Heart right ventricle (tissue), 16 donors: ENCODE measurements around the gene HOXD11. TPM values are rescaled to one million over a fixed set of nuclear protein-coding genes. Genes with fewer than 3 reads are reported as not detected.

Experiments
- ATAC-seq, 8 donors: fragments of 200-7000 bp; cut with Tn5 transposase; one replicate each; pipeline ENCODE4 v1.9.1; 2020; ENCODE audit warnings: mild to moderate bottlenecking in 8 of 8, moderate library complexity in 8 of 8, moderate number of reproducible peaks in 1 of 8
- DNase-seq, 2 donors: peaks; one replicate each; pipeline ENCODE4 v3.0.0-alpha.2; 2020
- H3K27ac ChIP-seq, 10 donors: fragments of 200-600 bp; sonication (generic) in 2 of 10; one replicate each; pipeline versions ENCODE4 v1.5.0 to v1.8.0; 2020 to 2022; ENCODE audit warnings: mild to moderate bottlenecking in 3 of 10
- H3K27me3 ChIP-seq, 7 donors: fragments of 200-600 bp; one replicate each; pipeline ENCODE4 v1.8.0; 2021 to 2022; ENCODE audit warnings: mild to moderate bottlenecking in 2 of 7
- H3K36me3 ChIP-seq, 9 donors: fragments of 200-600 bp; sonication (generic) in 1 of 9; one replicate each; pipeline versions ENCODE4 v1.5.0 to v1.8.0; 2020 to 2022; ENCODE audit warnings: mild to moderate bottlenecking in 2 of 9
- H3K4me1 ChIP-seq, 9 donors: fragments of 200-600 bp; sonication (generic) in 1 of 9; one replicate each; pipeline versions ENCODE4 v1.5.0 to v1.8.0; 2020 to 2022; ENCODE audit warnings: mild to moderate bottlenecking in 4 of 9
- H3K4me3 ChIP-seq, 10 donors: fragments of 200-600 bp; sonication (generic) in 2 of 10; one replicate each; pipeline versions ENCODE4 v1.5.0 to v1.8.0; 2020 to 2022; ENCODE audit warnings: mild to moderate bottlenecking in 7 of 10, moderate library complexity in 2 of 10
- H3K9me3 ChIP-seq, 11 donors: fragments of 200-600 bp in 10 of 11; sonication (generic) in 2 of 11; one replicate each; pipeline versions ENCODE4 v1.5.0 to v1.8.0; 2013 to 2022; ENCODE audit warnings: mild to moderate bottlenecking in 2 of 11, control low read depth in 1 of 11, moderate library complexity in 1 of 11
- CTCF ChIP-seq, 9 donors: fragments of 200-600 bp; sonication (generic) in 2 of 9; IDR thresholded peaks; one replicate each; pipeline versions ENCODE4 v1.5.0 to v1.8.0; 2021 to 2022; ENCODE audit warnings: antibody characterized with exemption in 9 of 9, mild to moderate bottlenecking in 5 of 9, moderate library complexity in 1 of 9
- whole genome bisulfite sequencing, 2 donors: extraction: QIAGEN DNeasy Blood & Tissue Kit; methylation state at CpG; one replicate each; pipeline ENCODE4 v1.1.7; 2013; ENCODE audit warnings: inconsistent platforms in 1 of 2; 5-methylcytosine and 5-hydroxymethylcytosine counted together
- intact Hi-C, 10 donors: fragments of 100-400 bp; cut with DNase I; formaldehyde crosslinking; loops; one replicate each; pipeline versions ENCODE4 v1.11.1 to v1.14.2; 2022
- polyA plus RNA-seq, 2 donors: library from polyadenylated mRNA; stranded (reverse); fragments of 200-250 nt; gene quantifications; one replicate each; pipeline ENCODE4 v1.2.3, GENCODE V29; 2013
- total RNA-seq, 10 donors: library from RNA; stranded (reverse); fragmentation: NEBNext Ultra II Directional in 3 of 10; extraction: Animal tissue kit (Norgen Biotek cat#: 25700) in 3 of 10; gene quantifications; one replicate each; pipeline versions ENCODE4 v1.2.1 to v1.2.4, GENCODE V29; 2021 to 2023
- donor health status: Arrhythmogenic right ventricular cardiomyopathy.
- donor health status: ischemic (EF 13 %, LVEDD 7.1; RV severe dilation, severe dysfunction).
- donor health status: healthy with polysubstance abuse.
- donor health status: DM: no; HTN: yes; CAD: no.
- donor health status: DM: no; HTN: no; CAD: no.
- donor health status: ischemic (EF 25% LVEDD 6.9; RV normal size, moderate dysfunction).
- donor health status: ischemic (EF 25% LVEDD 5.7; RV mildly dilated, moderate dysfunction).
- donor health status: healthy.
- donor health status: DM: yes; HTN: yes; CAD: no.
- donor health status: Ischemic cardiomyopathy.
- donor health status: ischemic (EF 35%, LVEDD 5.7; RV mildly dilated, moderate dysfunction).
- donor health status: nonischemic (EF 11% LVEDD 7.7; RV severe dilation, severe dysfunction).
- donor health status: DM: yes; HTN: yes; CAD: no.
- donor health status: PGD.
- donor health status: ischemic (EF 29% LVEDD 5.4; RV normal size, mild dysfunction).
- donor health status: nonischemic (EF 23%, LVEDD 6.1; RV moderate dilation, normal function).

HOXD11 gene
- total and polyA plus RNA-seq, 12 donors, result not detected

- 5 to 9% methylated on average over 28 of the region's 28 CpGs for WGBS, 2 donors
- no peak for ATAC-seq
- H3K9me3 ChIP-seq, result no peaks in the 10 kb centered on the region
- H3K27me3 ChIP-seq, result peaks cover 54 to 100% (median 100%) of the 10 kb centered on the region in 7 donors
- no peak for TF ChIP-seq CTCF (IDR thresholded peaks at IDR 0.05)
- H3K36me3 ChIP-seq, result no peaks in the 10 kb centered on the region
- no peak overlapping the region for H3K4me3 ChIP-seq
- intact Hi-C loops, result no loop called here
- no peak overlapping the region for H3K27ac ChIP-seq
- no peak for DNase-seq
- H3K4me1 ChIP-seq, result peaks cover 0 to 45% (median 25%) of the 10 kb centered on the region in 9 donors
Observed at GRCh38 chr2:176100547-176101140, 6.4 kb upstream of the HOXD11 start.

DNA sequence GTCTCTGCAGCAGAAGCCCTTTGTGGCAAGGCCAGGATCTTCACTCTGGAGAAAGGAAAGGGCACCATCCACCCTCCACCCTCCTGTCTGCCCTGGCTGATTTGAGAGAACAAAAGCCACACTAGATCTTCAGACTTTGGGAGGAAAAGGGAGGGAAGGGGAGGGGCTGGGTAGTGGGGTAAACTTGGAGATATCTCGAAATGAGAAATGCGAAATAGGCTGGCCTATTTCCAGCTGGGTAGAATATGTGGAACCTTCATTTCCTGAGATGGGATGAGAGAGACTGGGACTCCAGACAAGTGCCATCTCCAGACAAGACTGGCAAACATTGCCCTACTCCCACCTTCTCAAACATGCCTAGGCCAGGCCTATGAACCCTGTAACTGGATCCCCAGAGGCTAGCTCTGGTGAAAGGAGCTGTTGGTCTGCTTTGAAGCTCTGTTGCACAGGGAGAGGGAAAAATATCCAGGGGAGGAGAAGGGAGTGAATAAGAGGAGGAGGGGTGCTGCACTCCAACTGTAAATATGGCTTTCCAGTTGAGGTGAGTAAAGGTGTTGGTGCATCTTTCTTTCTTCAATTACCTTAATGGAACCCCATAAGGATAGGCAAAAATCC, 5.8 kb upstream of the HOXD11 start:
- ATAC-seq (no peak), DNase-seq (no peak)
- no peak overlapping the region for H3K4me3 ChIP-seq
- no peak for TF ChIP-seq CTCF (IDR thresholded peaks at IDR 0.05)
- H3K27me3 ChIP-seq, result peaks cover 58 to 100% (median 100%) of the 10 kb centered on the region in 7 donors
- no peaks in the 10 kb centered on the region for H3K9me3 ChIP-seq
- H3K36me3 ChIP-seq, result no peaks in the 10 kb centered on the region
- WGBS, 2 donors, result 5 to 14% methylated on average over 2 of the region's 2 CpGs
- H3K4me1 ChIP-seq, result peaks cover 0 to 46% (median 24%) of the 10 kb centered on the region in 9 donors
- intact Hi-C loops, result no loop called here
- no peak overlapping the region for H3K27ac ChIP-seq

GRCh38 chr2:176101842-176102241, 5.2 kb upstream of the HOXD11 start:
- intact Hi-C loops, result no loop called here
- Histone ChIP-seq H3K4me3 (no peak overlapping the region), H3K27me3 (peaks cover 63 to 100% (median 100%) of the 10 kb centered on the region in 7 donors), H3K36me3 (no peaks in the 10 kb centered on the region), H3K4me1 (peaks cover 0 to 45% (median 25%) of the 10 kb centered on the region in 9 donors), H3K9me3 (no peaks in the 10 kb centered on the region), H3K27ac (no peak overlapping the region)
- ATAC-seq (no peak), DNase-seq (no peak)
- TF ChIP-seq CTCF (IDR thresholded peaks at IDR 0.05), result no peak
- 18 to 28% methylated on average over 5 of the region's 5 CpGs for WGBS, 2 donors

DNA sequence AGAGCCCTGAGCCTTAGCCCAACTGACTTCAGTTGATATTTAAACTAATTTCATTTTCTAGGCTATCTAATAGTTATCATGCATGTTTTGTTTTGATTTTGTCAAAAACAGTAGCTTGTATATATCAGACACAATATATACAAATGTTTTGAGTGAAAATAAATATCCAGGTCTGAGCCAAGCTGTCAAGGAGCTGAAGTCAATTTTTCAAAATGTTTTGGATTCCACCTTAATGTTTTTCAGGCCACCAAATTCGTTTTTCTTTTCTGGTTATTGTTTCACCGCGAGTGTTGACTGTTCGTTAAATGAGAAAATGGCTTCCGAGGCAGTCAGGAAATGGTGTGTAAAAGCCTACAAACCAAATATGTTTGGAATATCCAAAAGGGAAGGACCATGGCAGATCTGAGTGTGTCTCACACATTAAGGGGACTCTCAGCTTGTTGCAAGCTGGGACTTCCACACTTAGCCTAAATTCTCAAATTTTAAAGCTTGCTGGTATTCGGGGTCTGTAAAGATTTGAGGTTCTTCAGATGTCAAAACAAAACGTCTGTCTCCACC, 4.7 kb upstream of the HOXD11 start:
- DNase-seq (no peak), ATAC-seq (no peak)
- Histone ChIP-seq H3K27me3 (peaks cover 65 to 100% (median 100%) of the 10 kb centered on the region in 7 donors), H3K9me3 (no peaks in the 10 kb centered on the region), H3K4me3 (no peak overlapping the region), H3K36me3 (no peaks in the 10 kb centered on the region), H3K27ac (no peak overlapping the region), H3K4me1 (peaks cover 4 to 45% (median 24%) of the 10 kb centered on the region in 9 donors)
- WGBS, 2 donors, result 12 to 13% methylated on average over 7 of the region's 7 CpGs
- intact Hi-C loops, result no loop called here
- no peak for TF ChIP-seq CTCF (IDR thresholded peaks at IDR 0.05)
